Measurements from ENCODE around the gene TPM3.

GRCh38 chr1:154191990-154192461, at the start of gene TPM3:
- TF ChIP-seq CTCF (IDR thresholded peaks at IDR 0.05 in 8 of 11, conservative IDR thresholded peaks at IDR 0.05 in 3 of 11) (no peak), POLR2A (IDR thresholded peaks at IDR 0.05) (no peak), POLR2AphosphoS5 (IDR thresholded peaks at IDR 0.05) (no peak)
